Activated CD4-positive, alpha-beta T cell treated with anti-CD3 and anti-CD28 coated beads for 36 hours (primary cell): ENCODE results near the gene FGD5. TPM values are rescaled to one million over a fixed set of nuclear protein-coding genes. Genes with fewer than 3 reads are reported as not detected.

Source experiments
- ATAC-seq: fragments of 200-7000 bp; cut with Tn5 transposase; one replicate; pipeline ENCODE4 v1.10.0; 2021; ENCODE audit warnings: mild to moderate bottlenecking, moderate library complexity
- CTCF ChIA-PET: fragments of 350-600 bp; sonication (Branson Sonifier 250); formaldehyde crosslinking; loops from one replicate; lab custom pipeline; 2021; ENCODE audit warnings: antibody characterized with exemption; lab: Charles Lee
- POLR2A ChIA-PET: fragments of 350-600 bp; sonication (Branson Sonifier 250); formaldehyde crosslinking; loops from one replicate; lab custom pipeline; 2021; ENCODE audit warnings: antibody characterized with exemption, inconsistent platforms; lab: Charles Lee
- DNase-seq: peaks from one replicate; pipeline ENCODE4 v3.0.0-alpha.2; 2020
- H3K27ac Mint-ChIP-seq: one replicate; pipeline ENCODE4 v1.8.0; 2021; ENCODE audit warnings: mixed read lengths
- H3K27me3 Mint-ChIP-seq: one replicate; pipeline ENCODE4 v1.8.0; 2021; ENCODE audit warnings: mixed read lengths
- H3K36me3 Mint-ChIP-seq: one replicate; pipeline ENCODE4 v1.8.0; 2021; ENCODE audit warnings: low read depth, mixed read lengths
- H3K4me1 Mint-ChIP-seq: one replicate; pipeline ENCODE4 v1.8.0; 2021; ENCODE audit warnings: mixed read lengths
- H3K4me3 Mint-ChIP-seq: one replicate; pipeline ENCODE4 v1.8.0; 2021; ENCODE audit warnings: mild to moderate bottlenecking, moderate library complexity, mixed read lengths
- H3K9me3 Mint-ChIP-seq: one replicate; pipeline ENCODE4 v1.8.0; 2021; ENCODE audit warnings: low read depth, mixed read lengths
- intact Hi-C, 2 experiments: fragments of 100-400 bp; cut with DNase I in 1 of 2; cut with micrococcal nuclease in 1 of 2; formaldehyde crosslinking; loops; one replicate each; pipeline versions ENCODE4 v1.14.2 to v1.15.1; 2022 to 2024; cut with DNase I, micrococcal nuclease
- total RNA-seq, 2 experiments: library from RNA; stranded (reverse); gene quantifications; one replicate each; pipeline ENCODE4 v1.2.3, GENCODE V29; 2021

Gene FGD5
- total RNA-seq, 2 experiments from 2014 or later = 0.09 TPM; not detected in 1

DNA sequence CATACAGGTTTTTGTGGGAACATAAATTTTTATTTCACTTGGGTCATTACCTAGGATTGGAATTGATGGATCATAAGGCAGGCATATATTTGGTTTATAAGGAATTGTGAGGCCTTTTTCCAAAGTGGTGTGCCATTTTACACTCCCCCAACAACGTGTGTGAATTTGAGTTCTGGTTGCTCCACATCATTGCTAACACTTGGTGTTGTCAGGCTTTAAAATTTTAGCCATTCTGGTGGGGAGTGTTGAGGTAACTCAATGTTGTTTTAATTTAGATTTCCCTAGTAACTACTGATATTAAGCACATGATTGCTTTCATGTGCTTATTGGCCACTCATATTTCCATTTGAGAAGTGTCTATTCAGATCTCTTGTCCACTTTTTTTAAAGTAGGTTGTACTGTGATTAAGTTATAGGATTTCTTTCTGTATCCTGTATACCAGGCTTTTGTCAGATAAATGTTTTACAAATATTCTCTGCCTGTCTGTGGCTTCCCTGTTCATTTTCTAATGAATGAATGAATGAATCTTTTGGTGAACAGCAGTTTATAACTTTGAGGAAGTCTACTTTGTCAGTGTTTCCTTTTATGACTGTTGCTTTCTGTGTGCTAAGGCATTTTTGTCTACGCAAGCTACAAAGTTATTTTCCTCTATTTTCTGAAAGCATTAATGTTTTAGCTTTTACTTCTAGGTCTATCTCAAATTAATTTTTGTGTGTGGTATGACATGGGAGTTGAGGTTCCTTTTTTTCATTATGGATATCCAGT lies 110.7 kb downstream of the FGD5 start:
- ATAC-seq (no peak), DNase-seq (no peak)
- Mint-ChIP-seq H3K4me1 (no peaks in the 10 kb centered on the region), H3K27ac (no peak overlapping the region), H3K36me3 (no peaks in the 10 kb centered on the region), H3K27me3 (no peaks in the 10 kb centered on the region), H3K4me3 (no peak overlapping the region), H3K9me3 (no peaks in the 10 kb centered on the region)
- ChIA-PET CTCF (interaction anchor here (1.2 kb wide), 1 partner anchor 9 kb away, joined by 6 read pairs; no protein-coding TSS in a partner anchor), POLR2A (no interaction called here)
- intact Hi-C loops = loop anchor here (5.0 kb wide), 3 partner anchors 93 to 123 kb away; no protein-coding TSS in a partner anchor

DNA sequence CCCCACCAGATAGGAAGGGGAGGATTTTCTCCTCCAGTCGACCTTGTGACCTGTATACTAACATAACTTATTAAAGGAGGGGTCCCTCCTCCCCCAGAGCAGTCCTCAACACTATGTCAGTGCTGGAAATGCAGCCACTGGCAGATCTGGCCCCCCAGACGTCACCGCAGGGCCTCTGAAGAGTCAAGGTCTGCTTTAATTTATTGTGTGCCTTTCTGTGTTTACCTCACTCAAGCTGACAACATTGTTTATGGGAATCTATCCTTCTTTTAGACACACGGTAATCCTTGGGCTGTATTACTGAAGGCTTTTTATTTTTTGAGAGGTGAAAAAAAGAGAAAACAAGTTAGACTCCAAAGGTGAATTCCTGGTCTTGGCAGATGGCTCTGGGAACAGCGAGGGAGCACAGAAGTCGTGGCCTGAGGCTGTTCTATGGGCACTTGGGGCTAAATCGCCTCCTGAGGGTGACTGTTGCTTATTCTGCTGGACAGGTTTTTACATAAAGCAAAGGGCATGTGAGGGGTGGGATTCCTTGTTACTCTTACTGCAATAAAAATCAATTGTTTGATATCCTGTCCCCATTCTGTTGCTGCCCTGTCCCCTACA lies 115.2 kb downstream of the FGD5 start:
- no peak for DNase-seq
- CTCF ChIA-PET = no interaction called here
- Mint-ChIP-seq H3K9me3 (no peaks in the 10 kb centered on the region), H3K27ac (no peak overlapping the region), H3K36me3 (no peaks in the 10 kb centered on the region), H3K4me1 (no peaks in the 10 kb centered on the region), H3K4me3 (no peak overlapping the region), H3K27me3 (no peaks in the 10 kb centered on the region)
- POLR2A ChIA-PET = no interaction called here
- no peak for ATAC-seq
- intact Hi-C loops = no loop called here

DNA sequence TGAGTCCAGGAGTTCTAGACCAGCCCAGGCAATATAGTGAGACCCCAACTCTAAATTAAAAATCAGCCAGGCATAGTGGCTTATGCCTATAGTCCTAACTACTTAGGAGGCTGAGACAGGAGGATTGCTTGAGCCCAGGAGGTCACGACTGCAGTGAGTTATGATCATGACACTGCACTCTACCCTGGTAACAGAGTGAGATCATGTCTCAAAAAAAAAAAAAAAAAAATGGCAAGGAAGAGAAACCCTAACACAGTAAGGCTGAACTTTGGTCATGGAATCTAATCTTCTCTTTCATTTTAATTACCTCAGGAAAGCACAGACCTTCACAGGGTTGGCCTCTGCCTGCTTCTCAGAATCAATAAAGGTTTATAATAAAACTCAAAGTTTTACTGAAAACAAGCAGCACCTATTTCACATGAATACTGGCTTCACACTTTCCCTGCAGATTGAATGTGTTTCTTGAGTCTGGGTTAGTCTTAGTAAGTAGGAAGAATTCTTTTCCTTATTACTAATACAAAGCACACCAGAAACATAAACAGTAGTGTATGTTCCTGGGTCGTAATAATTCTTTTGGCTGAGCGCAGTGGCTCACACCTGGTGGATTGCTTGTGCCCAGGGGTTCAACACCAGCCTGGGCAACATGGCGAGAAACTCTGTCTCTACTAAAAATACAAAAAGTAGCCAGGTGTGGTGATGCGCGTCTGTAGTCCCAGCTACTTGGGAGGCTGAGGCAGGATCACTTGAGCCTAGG lies 117.0 kb downstream of the FGD5 start:
- DNase-seq (no peak), ATAC-seq (no peak)
- H3K4me3 Mint-ChIP-seq = no peak overlapping the region
- no peak overlapping the region for H3K27ac Mint-ChIP-seq
- POLR2A ChIA-PET = no interaction called here
- intact Hi-C loops = no loop called here
- no peaks in the 10 kb centered on the region for H3K36me3 Mint-ChIP-seq
- H3K9me3 Mint-ChIP-seq = no peaks in the 10 kb centered on the region
- H3K4me1 Mint-ChIP-seq = no peaks in the 10 kb centered on the region
- no peaks in the 10 kb centered on the region for H3K27me3 Mint-ChIP-seq
- CTCF ChIA-PET = interaction anchor here (0.7 kb wide), 1 partner anchor 18 kb away, joined by 4 read pairs; no protein-coding TSS in a partner anchor

DNA sequence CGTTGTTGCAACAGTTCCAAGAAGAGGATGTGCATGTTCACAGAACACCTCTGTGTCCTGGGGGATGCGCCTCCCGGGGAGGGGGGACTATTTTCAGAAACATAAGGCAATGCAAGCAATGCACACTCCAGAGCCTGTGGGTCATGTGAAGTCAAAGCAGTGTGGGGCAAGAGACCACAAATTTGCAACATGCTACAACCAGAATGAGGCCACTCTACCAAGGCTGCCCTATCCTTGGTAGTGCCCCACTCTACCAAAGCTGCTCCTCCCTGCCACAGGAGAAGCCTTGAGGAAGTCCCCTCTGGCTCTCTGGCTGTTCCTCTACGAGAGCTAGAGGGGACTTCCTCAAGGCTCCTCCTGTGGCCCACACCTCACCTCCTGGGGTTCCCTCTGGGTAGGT lies 120.2 kb downstream of the FGD5 start:
- intact Hi-C loops = no loop called here
- Mint-ChIP-seq H3K4me1 (peaks cover 17% of the 10 kb centered on the region), H3K27ac (no peak overlapping the region), H3K9me3 (no peaks in the 10 kb centered on the region), H3K27me3 (no peaks in the 10 kb centered on the region), H3K4me3 (no peak overlapping the region), H3K36me3 (peaks cover 7% of the 10 kb centered on the region)
- CTCF ChIA-PET = interaction anchor here (2.7 kb wide), 1 partner anchor 13 kb away, joined by 7 read pairs; no protein-coding TSS in a partner anchor
- POLR2A ChIA-PET = no interaction called here
- ATAC-seq (no peak), DNase-seq (no peak)

DNA sequence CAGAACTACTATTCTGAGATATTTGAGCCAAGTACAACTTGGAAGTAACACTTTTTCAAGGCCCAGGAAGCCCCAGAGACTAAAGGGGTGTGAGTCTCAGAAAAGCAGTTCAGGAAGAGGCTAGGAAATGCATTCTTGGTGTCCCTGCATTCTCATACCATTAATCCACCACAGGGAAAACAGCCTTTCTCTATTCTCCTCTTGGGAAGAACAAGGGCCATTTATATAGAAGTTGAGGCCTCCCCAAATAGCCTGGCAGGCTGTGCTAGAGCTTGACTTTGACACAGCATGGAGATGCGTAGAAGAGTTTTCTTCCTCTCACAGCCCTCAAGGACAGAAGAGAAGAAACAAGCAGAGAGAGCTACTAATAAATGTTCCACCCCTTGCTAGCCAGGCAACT lies 123.1 kb downstream of the FGD5 start:
- ATAC-seq (no peak), DNase-seq (no peak)
- ChIA-PET CTCF (interaction anchor here (2.5 kb wide), 1 partner anchor 15 kb away, joined by 11 read pairs; no protein-coding TSS in a partner anchor), POLR2A (no interaction called here)
- H3K27me3 Mint-ChIP-seq = no peaks in the 10 kb centered on the region
- H3K27ac Mint-ChIP-seq = no peak overlapping the region
- H3K36me3 Mint-ChIP-seq = peaks cover 28% of the 10 kb centered on the region
- H3K4me3 Mint-ChIP-seq = no peak overlapping the region
- H3K9me3 Mint-ChIP-seq = no peaks in the 10 kb centered on the region
- peaks cover 30% of the 10 kb centered on the region for H3K4me1 Mint-ChIP-seq
- intact Hi-C loops = no loop called here

DNA sequence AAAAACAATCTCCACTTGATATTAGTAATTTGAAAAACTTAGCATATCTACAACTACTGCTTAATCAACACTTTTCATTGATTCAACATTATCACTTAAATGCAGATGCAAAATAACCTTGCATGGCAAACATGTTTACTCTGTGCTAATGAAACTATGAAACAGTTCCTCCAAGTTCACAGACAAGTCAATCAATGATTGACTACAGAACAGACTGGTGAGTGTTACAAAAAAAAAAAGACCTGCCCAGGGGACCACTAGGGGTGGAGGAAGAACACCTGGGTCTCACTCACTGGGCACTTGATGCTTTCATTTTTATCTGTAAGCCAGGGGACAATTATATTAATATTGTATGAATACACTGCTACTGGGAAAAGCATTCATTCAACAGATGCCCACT lies 124.3 kb downstream of the FGD5 start:
- POLR2A ChIA-PET = no interaction called here
- Mint-ChIP-seq H3K4me1 (peaks cover 30% of the 10 kb centered on the region), H3K27me3 (no peaks in the 10 kb centered on the region), H3K4me3 (no peak overlapping the region), H3K9me3 (no peaks in the 10 kb centered on the region), H3K36me3 (peaks cover 28% of the 10 kb centered on the region), H3K27ac (no peak overlapping the region)
- no peak for ATAC-seq
- no peak for DNase-seq
- intact Hi-C loops = no loop called here
- CTCF ChIA-PET = interaction anchor here (0.6 to 2.5 kb wide), 3 partner anchors 16 to 105 kb away, joined by 3 to 11 read pairs (median 3); no protein-coding TSS in a partner anchor

DNA sequence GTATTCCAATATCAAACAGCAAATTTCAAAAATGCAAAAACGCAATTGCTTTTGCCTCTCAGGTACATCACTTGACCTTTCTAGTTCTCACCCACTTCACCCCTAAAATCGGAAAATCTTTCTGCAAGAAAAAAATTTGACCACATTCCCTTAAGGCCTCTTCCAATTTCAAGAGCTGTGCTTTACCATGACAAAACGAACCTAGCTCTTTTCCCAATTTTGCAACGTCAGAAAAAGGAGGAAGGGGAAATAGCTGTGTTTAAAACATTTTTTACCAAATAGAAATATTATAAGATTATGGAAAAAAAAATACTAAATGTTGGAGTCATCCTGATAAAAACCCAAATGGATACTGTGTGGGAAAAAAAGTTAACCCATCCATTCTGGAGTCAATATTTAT lies 127.5 kb downstream of the FGD5 start:
- H3K4me3 Mint-ChIP-seq = peak overlapping the region; percentile 91
- POLR2A ChIA-PET = interaction anchor here (0.6 to 1.2 kb wide), 2 partner anchors 11 to 768 kb away, joined by 3 to 4 read pairs; partner anchors contain the start of genes LSM3 and XPC
- peak overlapping the region; percentile 76 for H3K27ac Mint-ChIP-seq
- peaks cover 46% of the 10 kb centered on the region for H3K4me1 Mint-ChIP-seq
- DNase-seq (no peak), ATAC-seq (no peak)
- intact Hi-C loops = loop anchor here (5.0 kb wide), 2 partner anchors 769 to 1321 kb away; partner anchors contain the start of genes LSM3 (in 1 of the 2), OXNAD1 (in 1 of the 2) and XPC (in 1 of the 2)
- peaks cover 40% of the 10 kb centered on the region for H3K36me3 Mint-ChIP-seq
- CTCF ChIA-PET = interaction anchor here (1.0 to 1.6 kb wide), 3 partner anchors 11 to 25 kb away, joined by 4 to 7 read pairs (median 4); no protein-coding TSS in a partner anchor
- H3K9me3 Mint-ChIP-seq = no peaks in the 10 kb centered on the region
- H3K27me3 Mint-ChIP-seq = no peaks in the 10 kb centered on the region

DNA sequence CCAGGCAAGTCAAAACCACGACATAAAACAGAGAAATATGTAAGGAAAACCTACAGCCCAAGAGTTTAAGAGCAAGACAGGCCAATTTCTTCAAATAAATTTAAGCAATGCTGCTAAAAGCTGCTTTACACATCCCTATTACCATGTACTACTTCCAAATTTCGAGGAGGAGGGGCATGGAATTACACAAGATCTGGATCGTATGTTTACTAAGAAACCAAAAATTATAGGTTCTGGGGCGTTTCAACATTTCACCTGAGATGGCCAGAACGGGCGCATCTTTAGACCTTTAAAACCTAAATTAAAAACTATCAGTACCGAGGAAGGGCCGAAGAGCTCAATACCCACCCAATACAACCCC lies 128.0 kb downstream of the FGD5 start:
- no peak for DNase-seq
- peaks cover 42% of the 10 kb centered on the region for H3K4me1 Mint-ChIP-seq
- peak overlapping the region; percentile 91 for H3K4me3 Mint-ChIP-seq
- ChIA-PET CTCF (interaction anchor here (1.0 to 1.6 kb wide), 3 partner anchors 10 to 25 kb away, joined by 4 to 7 read pairs (median 4); no protein-coding TSS in a partner anchor), POLR2A (interaction anchor here (0.6 to 1.2 kb wide), 4 partner anchors 10 to 768 kb away, joined by 3 to 5 read pairs (median 4); partner anchors contain the start of genes LSM3 and XPC)
- no peaks in the 10 kb centered on the region for H3K9me3 Mint-ChIP-seq
- no peaks in the 10 kb centered on the region for H3K27me3 Mint-ChIP-seq
- ATAC-seq = no peak
- H3K27ac Mint-ChIP-seq = peak overlapping the region; percentile 90
- intact Hi-C loops = loop anchor here (1.0 to 5.0 kb wide), 6 partner anchors 119 to 1321 kb away; partner anchors contain the start of genes CCDC174 (in 2 of the 2), CHCHD4 (in 1 of the 2), LSM3 (in 1 of the 2) and MRPS25 (in 1 of the 2)
- H3K36me3 Mint-ChIP-seq = peaks cover 40% of the 10 kb centered on the region

DNA sequence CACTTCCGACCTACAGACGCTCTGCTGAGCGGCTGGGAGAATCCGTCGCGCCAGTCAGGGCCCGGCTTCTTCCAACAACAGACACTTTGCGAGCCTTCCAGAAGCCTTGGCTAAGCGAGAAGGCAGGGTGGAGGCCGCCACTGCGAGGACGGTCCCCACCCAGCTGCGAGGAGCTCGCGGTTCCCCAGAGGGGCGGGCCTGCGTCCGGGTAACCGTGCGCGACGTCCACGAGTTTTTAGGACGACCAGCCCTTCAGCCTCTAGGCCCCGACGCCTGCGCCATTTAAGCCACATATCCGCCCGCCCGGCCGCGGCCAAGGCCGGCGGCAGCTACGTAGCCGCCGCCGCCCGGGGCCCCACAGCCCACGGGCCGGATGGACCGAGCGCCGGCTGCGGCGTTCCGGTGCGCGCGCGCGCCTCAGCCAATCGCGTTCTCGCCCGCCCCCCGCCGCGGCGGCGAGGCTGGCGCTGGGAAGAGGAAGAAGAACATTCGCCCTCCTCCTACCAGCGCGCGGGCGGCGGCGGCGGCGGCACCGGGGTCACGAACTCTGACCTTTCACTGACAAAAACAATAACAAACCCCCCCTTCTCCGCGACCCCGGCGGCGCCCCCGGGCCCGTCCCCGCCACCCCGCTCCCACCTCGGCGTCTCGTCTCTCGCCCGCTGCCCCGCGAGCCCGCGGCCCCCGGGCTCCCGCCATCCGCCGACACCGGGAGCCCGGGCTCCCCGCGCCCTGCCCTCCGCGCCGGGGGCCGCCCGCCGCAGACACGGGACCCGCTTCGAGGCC lies 128.5 kb downstream of the FGD5 start, which contains the start of gene NR2C2:
NR2C2 (plus strand) TSS at position 484 of the 786 bp plus-strand sequence. CDS start 56,332 bp downstream, outside the sequence.
- intact Hi-C loops = loop anchor here (1.0 to 5.0 kb wide), 6 partner anchors 118 to 1320 kb away; partner anchors contain the start of genes CCDC174 (in 2 of the 2), CHCHD4 (in 1 of the 2), LSM3 (in 1 of the 2) and MRPS25 (in 1 of the 2)
- Mint-ChIP-seq H3K4me3 (peak within 1 kb of the TSS; percentile 91), H3K27ac (peak within 1 kb of the TSS; percentile 98), H3K9me3 (no peaks in the 10 kb centered on the region), H3K4me1 (peaks cover 44% of the 10 kb centered on the region), H3K36me3 (peaks cover 40% of the 10 kb centered on the region), H3K27me3 (no peaks in the 10 kb centered on the region)
- ATAC-seq (peak; percentile 70), DNase-seq (peak; percentile 94)
- ChIA-PET POLR2A (interaction anchor here (0.6 to 1.2 kb wide), 5 partner anchors 10 to 769 kb away, joined by 3 to 5 read pairs (median 3); partner anchors contain the start of genes LSM3 and XPC), CTCF (interaction anchor here (0.6 to 1.6 kb wide), 3 partner anchors 10 to 26 kb away, joined by 3 to 7 read pairs (median 4); no protein-coding TSS in a partner anchor)
